Loucy (cell line): Measurements from ENCODE around the gene SPTLC3.

Experiments
- CTCF ChIP-seq: fragments of 200-600 bp; sonication (generic); conservative IDR thresholded peaks from 2 replicates; pipeline ENCODE4 v1.5.1; 2014; ENCODE audit warnings: mild to moderate bottlenecking, antibody characterized with exemption, low read length
- EZH2phosphoT487 ChIP-seq: fragments of 200-600 bp; IDR thresholded peaks from 2 replicates; pipeline ENCODE4 v1.6.1; 2018; ENCODE audit warnings: antibody characterized with exemption, mild to moderate bottlenecking, moderate library complexity, borderline replicate concordance

GRCh38 chr20:13148961-13149360 is 140.2 kb downstream of the SPTLC3 start:
- TF ChIP-seq CTCF (no peak), EZH2phosphoT487 (no peak)
